Astrocyte of the cerebellum (primary cell): ENCODE data around the gene RAPGEFL1.
"Not testable (repeated sequence)": the region's sequence is repeated elsewhere in the genome, so short reads cannot be mapped to it uniquely, and the experiment has no call there.

ENCODE experiments used
- DNase-seq: peaks from one replicate; pipeline ENCODE4 v3.0.0-alpha.2; 2011; ENCODE audit warnings: low read depth
- H3K4me3 ChIP-seq: 2 replicates; pipeline ENCODE4 v1.5.1; 2011; ENCODE audit warnings: mild to moderate bottlenecking, low read depth, low read length, moderate library complexity
- in situ Hi-C: cut with HindIII; loops from 2 replicates; pipeline ENCODE4 v1.10.0; 2017; ENCODE audit warnings: low sequenced_read_pairs
- TF ChIP-seq, protein P1 (sequence below): IDR thresholded peaks from 2 replicates; pipeline ENCODE4 v1.5.1; 2012; ENCODE audit warnings: low read length, low read depth, moderate library complexity, mild to moderate bottlenecking; ENCODE audit errors: missing control alignments

The RAPGEFL1 gene

DNA sequence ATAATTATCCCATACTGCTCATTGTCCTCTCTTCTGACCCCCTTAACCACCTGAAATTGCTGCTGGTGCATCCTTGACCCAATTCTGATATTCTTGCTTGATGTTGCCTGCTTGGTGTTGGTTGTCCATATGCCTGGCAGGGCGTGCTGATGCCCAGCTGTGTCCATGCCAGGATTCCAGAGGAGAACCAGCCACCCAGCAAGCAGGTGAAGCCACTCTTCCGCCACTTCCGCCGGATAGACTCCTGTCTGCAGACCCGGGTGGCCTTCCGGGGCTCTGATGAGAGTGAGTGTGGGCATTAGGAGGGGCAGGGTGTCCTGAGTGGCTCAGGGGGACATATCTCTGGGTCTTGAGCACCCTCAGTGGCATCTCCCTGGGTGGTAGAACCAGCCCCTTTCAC is 11.4 kb downstream of the RAPGEFL1 start:
- in situ Hi-C loops, result no loop called here
- no peak for DNase-seq
- TF ChIP-seq, protein P1, sequence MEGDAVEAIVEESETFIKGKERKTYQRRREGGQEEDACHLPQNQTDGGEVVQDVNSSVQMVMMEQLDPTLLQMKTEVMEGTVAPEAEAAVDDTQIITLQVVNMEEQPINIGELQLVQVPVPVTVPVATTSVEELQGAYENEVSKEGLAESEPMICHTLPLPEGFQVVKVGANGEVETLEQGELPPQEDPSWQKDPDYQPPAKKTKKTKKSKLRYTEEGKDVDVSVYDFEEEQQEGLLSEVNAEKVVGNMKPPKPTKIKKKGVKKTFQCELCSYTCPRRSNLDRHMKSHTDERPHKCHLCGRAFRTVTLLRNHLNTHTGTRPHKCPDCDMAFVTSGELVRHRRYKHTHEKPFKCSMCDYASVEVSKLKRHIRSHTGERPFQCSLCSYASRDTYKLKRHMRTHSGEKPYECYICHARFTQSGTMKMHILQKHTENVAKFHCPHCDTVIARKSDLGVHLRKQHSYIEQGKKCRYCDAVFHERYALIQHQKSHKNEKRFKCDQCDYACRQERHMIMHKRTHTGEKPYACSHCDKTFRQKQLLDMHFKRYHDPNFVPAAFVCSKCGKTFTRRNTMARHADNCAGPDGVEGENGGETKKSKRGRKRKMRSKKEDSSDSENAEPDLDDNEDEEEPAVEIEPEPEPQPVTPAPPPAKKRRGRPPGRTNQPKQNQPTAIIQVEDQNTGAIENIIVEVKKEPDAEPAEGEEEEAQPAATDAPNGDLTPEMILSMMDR, result no peak
- H3K4me3 ChIP-seq, result no peak overlapping the region

GRCh38 chr17:40190197-40191021 is 13.1 kb downstream of the RAPGEFL1 start:
- no peak for DNase-seq
- no peak overlapping the region for H3K4me3 ChIP-seq
- TF ChIP-seq, protein P1, result peak; percentile 54
- in situ Hi-C loops, result loop anchor here (5.0 kb wide), 2 partner anchors 88 to 107 kb away; partner anchors contain the start of gene NR1D1

- in situ Hi-C loops, result loop anchor here (5.0 kb wide), 2 partner anchors 89 to 106 kb away; partner anchors contain the start of gene NR1D1
- TF ChIP-seq, protein P1, result peak; percentile 79
- peak; percentile 42 for DNase-seq
- H3K4me3 ChIP-seq, result peak overlapping the region; percentile 39
These were observed 14.3 kb downstream of the RAPGEFL1 start for GRCh38 chr17:40191237-40192208.

DNA sequence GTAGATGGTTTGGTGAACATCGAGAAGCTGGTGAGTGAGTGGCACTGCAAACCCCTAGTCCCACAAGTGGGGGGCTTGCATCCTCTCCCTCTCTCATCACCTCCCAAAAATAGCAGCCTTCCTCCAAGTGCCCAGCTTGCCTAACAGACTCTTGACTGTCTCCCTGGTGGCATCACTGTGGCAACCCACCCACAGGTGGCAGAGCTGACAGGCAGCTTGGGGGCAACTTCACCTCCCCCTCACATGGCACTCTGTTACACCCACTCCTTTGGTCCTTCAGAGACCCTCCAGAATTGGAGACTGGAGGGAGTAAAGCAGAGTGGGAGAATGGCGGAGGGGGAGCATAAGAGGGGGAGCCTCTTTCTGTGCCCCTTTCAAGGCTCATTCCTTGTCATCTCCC is 15.7 kb downstream of the RAPGEFL1 start:
- TF ChIP-seq, protein P1, result no peak
- DNase-seq, result no peak
- in situ Hi-C loops, result loop anchor here (5.0 kb wide), 2 partner anchors 91 to 104 kb away; partner anchors contain the start of gene NR1D1
- no peak overlapping the region for H3K4me3 ChIP-seq

GRCh38 chr17:40194821-40195220 is 17.6 kb downstream of the RAPGEFL1 start:
- no peak overlapping the region for H3K4me3 ChIP-seq
- TF ChIP-seq, protein P1, result no peak
- DNase-seq, result no peak
- in situ Hi-C loops, result loop anchor here (5.0 kb wide), 2 partner anchors 93 to 102 kb away; partner anchors contain the start of gene NR1D1

GRCh38 chr17:40197550-40197949 is 20.3 kb downstream of the RAPGEFL1 start:
- in situ Hi-C loops, result no loop called here
- no peak overlapping the region for H3K4me3 ChIP-seq
- no peak for DNase-seq
- TF ChIP-seq, protein P1, result no peak

DNA sequence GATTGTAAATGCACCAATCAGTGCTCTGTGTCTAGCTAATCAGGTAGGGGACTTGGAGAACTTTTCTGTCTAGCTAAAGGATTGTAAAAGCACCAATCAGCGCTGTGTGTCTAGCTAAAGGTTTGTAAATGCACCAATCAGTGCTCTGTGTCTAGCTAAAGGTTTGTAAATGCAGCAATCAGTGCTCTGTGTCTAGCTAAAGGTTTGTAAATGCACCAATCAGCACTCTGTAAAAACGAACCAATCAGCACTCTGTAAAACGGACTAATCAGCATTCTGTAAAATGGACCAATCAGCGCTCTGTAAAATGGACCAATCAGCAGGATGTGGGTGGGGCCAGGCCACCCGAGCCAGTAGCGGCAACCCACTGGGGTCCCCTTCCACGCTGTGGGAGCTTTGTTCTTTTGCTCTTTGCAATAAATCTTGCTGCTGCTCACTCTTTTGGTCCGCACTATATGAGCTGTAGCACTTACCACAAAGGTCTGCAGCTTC is 20.7 kb downstream of the RAPGEFL1 start:
- DNase-seq, in situ Hi-C loops: not testable (repeated sequence)

More for the DNA sequence above, 20.7 kb downstream of the RAPGEFL1 start:
- H3K4me3 ChIP-seq, result not testable (repeated sequence)
